Measurements from ENCODE around the gene PRR7.

Gene PRR7

DNA sequence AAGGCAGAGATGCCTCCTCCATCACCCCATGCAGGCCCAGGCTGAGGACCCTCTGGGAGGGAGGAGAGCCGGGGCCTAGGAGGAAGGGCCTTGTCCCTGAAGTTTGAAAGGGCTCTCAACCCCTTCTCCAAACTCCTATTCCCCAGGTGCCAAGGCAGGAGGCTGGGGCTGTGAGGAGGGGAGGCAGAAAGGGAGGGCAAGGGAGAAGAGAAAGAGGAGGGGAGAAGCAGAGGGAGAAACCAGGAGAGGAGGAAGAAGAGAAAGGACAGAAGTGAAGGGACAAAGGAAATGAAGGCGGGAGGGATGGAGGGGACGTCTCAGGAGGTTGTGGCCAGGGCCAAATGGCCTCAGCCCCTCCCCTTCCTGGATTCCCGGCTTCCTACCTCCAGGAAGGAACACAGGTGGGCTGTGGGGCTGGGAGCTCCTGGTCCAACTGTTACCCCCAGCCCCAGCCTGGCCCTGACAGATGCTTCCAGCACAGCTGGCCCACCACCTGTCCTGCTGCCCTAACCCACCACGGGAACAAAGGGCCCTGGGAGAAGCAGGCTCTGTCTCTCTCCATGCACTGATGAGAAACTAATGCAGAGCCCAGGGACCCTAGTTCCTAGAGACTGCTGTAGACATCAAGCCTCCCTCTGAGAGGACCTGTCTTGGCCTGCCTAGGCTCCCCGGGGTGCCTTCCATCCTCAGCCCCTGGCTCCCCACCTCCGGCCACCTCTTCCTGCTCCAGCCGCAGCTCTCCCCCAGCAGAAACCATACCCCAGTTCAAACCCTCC, 23.3 kb downstream of the PRR7 start:
- no peak for DNase-seq (ENCODE audit: low spot score)

GRCh38 chr5:177470759-177471536, 24.3 kb downstream of the PRR7 start:
- no peak for DNase-seq (ENCODE audit: low spot score)

GRCh38 chr5:177471610-177472356, 25.2 kb downstream of the PRR7 start:
- no peak for DNase-seq (ENCODE audit: low spot score)

DNA sequence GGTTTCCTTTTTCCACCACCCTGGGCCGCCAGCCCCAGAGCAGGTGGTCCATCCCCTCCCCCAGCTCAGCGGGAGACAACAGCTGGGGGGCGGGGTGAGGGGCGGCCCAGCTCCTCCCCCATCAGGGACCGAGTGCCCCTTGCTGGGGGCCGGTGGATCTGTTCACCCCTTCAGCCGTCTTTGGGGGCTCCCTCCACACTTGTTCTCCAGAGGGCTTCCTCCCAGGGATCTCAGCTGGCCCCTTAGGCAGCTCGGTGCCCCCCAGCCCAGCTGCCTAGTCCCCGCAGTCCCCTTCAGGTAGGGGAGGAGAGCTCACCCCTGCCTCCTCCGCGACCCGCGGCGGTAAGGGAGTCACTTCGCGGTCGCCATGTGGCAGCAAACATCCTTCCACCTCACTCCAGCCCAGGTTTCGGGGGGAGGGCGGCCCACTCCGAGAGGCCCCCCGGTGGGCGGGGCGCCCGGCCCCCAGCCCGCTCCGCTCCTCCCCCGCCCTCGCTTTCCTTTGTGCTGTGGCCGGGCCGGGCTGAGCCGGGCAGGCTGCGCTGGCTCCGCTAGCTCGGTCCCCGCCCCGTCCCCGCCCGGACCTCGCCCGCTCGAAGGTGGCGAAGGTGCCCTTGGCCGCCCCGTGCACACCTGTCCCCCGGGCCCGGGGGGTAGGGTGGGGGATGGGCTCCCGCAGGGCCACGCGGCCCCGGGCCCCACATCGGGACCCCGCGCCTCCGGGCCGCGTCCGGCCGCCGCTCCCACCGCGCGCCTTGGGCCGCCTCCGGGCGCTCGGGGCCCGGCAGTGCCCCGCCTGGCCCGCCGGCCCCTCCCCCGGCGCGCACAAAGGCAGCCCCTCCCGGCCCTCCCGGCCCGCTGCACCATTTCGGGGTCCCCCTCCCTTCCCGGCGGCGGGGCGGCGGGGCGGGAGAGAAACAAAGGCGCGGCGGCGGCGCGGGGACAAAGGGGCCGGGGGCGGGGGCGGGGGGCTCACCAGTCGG, 26.1 kb downstream of the PRR7 start:
- DNase-seq (ENCODE audit: low spot score): no peak

DNA sequence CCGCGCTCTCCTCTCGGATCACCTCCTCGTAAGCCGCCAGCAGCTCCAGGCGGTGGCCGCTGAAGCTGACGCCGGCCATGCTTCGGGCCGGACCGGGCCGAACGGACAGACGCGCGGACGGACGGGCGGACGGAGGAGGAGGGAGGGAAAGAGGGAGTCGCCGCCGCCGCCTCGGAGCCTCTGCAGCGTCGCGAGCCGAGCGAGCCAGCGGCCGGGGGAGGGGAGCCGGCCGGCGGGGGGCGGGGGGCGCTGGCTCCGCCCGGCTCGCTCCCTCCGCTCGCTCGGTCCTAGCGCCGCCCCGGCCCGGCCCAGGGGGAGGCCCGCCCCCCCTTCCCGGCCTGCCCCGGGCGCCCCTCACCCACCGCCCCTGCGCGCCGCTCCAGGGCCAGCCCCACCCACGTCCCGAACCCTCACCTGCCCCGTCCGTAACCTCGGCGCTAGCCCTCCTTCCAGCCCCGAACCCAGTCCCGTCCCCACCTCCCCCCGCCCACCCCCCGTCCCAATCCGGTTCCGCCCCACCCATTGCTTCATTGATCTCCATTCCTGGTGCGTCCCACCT, 26.9 kb downstream of the PRR7 start, which contains the start of gene DBN1:
TSS of gene DBN1 (minus strand) at position 192 of the 559 bp plus-strand sequence. CDS start at position 79, 113 bp downstream.
- peak; percentile 47 for DNase-seq (ENCODE audit: low spot score)

- no peak for DNase-seq (ENCODE audit: low spot score)
These were observed 27.4 kb downstream of the PRR7 start for GRCh38 chr5:177474002-177474476.

DNA sequence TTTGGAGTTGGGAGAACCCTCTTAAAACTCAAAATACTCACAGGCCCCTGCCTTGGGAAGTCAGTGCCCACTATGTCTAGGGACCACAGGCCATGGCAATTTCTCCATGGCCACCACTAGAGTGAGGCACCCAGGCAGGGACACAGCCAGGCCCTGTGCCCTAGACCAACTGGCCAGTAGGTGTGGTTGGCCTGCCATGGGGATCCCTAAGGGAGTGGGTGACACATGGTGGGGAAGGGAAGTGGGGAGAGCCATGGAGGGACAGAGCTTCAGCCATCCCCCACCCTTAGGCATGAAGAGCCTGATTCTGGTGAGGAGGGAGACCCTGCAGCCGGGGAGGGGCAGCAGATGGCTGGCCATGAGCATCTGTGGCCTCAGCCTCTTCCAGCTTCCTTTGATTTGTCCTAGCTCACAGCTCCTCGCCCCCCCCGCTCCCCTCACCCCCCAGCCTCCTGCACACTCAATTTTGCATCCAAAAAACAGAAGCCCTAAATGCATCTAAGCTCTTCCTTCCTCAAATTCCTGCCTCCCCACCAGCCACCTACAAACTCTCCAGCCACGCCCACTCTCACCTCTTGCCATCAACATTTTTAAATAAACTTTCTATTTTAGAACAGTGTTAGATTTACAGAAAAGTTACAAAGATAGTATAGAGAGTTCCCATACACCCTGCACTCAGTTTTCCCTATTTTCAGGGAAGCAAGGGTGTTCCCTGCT, 28.4 kb downstream of the PRR7 start:
- no peak for DNase-seq (ENCODE audit: low spot score)

- DNase-seq (ENCODE audit: low spot score): no peak
These were observed 29.2 kb downstream of the PRR7 start for GRCh38 chr5:177475563-177476427.

DNA sequence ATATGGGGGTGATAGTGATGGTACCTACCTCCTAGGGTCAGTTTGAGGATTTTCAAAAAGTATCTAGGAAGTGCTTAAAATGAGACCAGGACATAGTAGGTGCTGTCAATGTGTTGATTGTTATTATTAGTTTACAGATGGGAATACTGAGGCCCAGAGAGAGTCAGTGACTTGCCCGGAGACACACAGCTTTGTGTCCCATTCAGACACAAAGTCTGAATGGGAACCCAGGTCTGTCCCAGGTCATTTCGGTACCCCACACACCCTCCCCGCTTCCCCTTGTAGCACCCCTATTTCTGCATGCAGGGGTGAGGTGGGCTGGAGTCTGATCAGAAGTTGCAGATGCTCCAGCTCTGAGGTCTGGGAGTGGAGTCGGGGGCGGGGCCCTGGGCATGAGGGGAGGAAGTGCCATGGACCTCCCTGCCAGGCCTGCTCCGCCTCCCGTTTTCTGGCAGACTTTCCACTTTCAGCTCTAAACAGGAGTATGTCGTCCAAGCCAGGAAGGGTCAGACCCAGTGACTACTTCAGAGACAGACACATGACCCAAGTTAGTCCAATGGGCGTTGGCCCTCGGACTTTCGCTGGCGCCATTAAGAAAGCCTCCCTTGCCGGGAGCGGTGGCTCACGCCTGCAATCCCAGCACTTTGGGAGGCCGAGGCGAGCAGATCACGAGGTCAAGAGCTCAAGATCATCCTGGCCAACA, 30.1 kb downstream of the PRR7 start:
- DNase-seq (ENCODE audit: low spot score): no peak

DNA sequence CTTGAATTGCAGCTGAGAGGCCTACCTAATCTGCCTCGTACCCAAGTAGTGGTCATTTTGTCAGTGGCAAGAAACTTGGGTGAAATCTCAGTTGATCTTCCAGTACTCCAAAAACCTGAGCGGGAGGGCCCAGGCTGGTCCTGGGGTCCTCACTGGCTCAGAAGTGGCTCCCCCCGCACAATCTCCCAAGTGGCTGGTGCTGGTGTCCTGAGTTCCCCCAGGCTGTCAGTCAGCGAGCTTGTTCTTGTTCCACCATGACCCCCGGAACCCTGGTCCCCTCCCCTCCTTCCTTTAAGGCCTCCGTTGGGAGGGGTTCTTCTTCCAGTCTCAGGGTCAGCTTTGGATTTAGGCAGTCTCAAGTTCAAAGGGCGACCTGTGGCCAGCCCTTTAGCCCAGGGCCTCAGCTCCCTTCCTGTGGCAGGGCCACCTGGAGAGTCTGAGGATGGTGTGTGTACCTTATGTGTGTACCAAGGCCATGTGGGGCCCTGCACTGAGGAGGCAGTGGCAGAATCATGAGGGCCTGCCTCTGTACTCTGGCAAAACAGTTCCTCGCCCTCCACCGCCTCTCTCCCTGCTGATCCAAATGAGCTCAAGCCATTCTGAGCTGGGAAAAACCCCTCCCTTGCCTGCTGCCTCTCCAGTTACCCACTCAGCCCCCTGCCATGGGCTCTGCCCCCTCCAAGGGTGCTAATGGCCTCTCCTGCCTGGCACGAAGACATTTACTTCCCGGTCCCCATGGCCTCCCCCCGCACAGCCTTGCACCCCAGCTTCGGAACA, 31.3 kb downstream of the PRR7 start:
- DNase-seq (ENCODE audit: low spot score): no peak

DNA sequence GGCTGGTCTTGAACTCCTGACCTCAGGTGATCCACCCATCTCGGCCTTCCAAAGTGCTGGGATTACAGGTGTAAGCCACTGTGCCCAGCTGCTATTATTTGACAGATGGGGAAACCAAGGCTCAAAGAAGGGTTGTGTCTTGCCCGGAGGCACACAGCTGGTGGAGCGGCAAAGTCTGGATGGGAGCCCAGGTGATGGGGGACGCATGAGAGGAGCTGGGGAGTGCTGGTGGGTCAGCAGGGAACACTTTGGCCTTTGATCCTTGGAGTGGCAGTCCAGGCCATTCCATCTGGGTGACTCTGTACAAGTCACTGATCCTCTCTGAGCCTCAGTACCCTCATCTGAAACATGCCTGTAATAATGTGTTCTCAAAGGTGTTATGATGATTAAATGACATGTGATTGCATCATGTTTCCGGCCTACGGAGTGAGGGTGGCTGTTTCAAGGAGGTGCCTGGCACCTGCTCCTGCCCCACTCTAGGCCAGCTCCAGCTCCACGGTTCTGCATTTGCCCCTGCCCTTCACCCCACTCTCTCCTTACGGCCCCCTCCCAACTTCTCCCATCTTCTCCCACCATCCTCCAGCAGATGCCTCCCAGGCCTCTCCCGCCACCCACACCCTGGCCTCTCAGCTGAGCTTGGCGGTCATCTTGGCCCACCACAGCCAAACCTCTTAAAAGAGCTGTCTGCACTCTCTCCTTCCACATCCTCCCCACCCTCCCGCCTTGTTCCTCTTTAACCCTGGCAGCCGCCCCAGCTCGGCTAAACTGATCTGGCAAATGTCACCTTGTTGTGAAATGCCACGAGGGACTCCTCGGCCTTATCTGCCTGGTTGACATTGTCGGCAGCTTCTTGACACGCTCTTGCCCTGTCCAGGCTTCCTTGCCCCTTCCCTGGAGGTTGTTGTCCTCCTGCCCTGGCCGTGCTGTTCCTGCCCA, 32.4 kb downstream of the PRR7 start:
- DNase-seq (ENCODE audit: low spot score): no peak

- no peak for DNase-seq (ENCODE audit: low spot score)
These were observed 33.2 kb downstream of the PRR7 start for GRCh38 chr5:177479774-177480173.

DNA sequence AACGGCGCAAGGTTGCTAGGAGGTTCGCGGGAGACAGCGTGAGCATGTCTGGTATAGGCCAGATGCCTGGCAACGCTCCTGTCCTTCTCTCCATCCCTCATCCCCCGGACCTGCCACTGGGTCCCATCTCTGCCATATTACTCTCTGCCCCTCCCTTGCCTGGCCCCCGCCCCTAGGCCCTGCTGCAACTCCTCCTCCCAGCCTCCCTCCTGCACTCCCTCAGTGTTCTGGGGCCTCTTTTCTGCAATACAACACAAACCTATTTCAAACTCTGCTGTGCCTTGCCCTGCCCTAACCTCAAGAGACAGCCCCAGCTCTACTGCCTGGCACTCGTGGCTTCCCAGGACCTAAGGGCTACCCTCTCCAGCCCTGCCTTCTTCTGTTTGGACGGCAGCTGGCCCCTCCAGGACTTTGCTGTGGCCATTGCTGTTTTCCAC, 35.8 kb downstream of the PRR7 start:
- DNase-seq (ENCODE audit: low spot score): no peak

- no peak for DNase-seq (ENCODE audit: low spot score)
These were observed 36.4 kb downstream of the PRR7 start for GRCh38 chr5:177483042-177483441.

- DNase-seq (ENCODE audit: low spot score): no peak
These were observed 37.6 kb downstream of the PRR7 start for GRCh38 chr5:177483994-177484901.
